GM12878 (cell line): ENCODE results near the gene KLF17. TPM values are rescaled to one million over a fixed set of nuclear protein-coding genes. Genes with fewer than 3 reads are reported as not detected.

Experiments
- ATAC-seq: fragments of 200-7000 bp; cut with Tn5 transposase; 3 replicates; pipeline ENCODE4 v1.9.1; 2020; ENCODE audit warnings: mild to moderate bottlenecking, moderate library complexity
- BruUV-seq: library from RNA; stranded (reverse); fragments of 400-500 nt; replicated peaks from 2 replicates; lab custom pipeline; 2021; lab: Mats Ljungman, UMichigan
- CTCF ChIA-PET: fragments of 300-600 bp; sonication (Branson Sonifier 250); formaldehyde crosslinking; extraction: SDS; loops from one replicate; lab custom pipeline; 2021; ENCODE audit warnings: inconsistent platforms; lab: Yijun Ruan, JAX
- POLR2A ChIA-PET: fragments of 350-600 bp; formaldehyde crosslinking; extraction: SDS; loops from one replicate; lab custom pipeline; 2021; ENCODE audit warnings: inconsistent platforms; lab: Charles Lee
- RAD21 ChIA-PET: fragments of 300-600 bp; sonication (Branson Sonifier 250); formaldehyde crosslinking; loops from one replicate; lab custom pipeline; 2023; ENCODE audit warnings: antibody characterized with exemption; ENCODE audit not compliant: unreplicated experiment; lab: Charles Lee
- SMC1A ChIA-PET: fragments of 300-600 bp; sonication (Branson Sonifier 250); formaldehyde crosslinking; loops from one replicate; lab custom pipeline; 2023; ENCODE audit not compliant: unreplicated experiment, uncharacterized antibody; lab: Charles Lee
- DNase-seq: peaks from one replicate; pipeline ENCODE4 v3.0.0-alpha.2; 2011; ENCODE audit warnings: low read depth, low spot score
- FAIRE-seq: peaks from 3 replicates; lab custom pipeline; 2011; peaks lifted over from hg19 to GRCh38; lab: Jason Lieb, UNC
- H2AFZ ChIP-seq: 2 replicates; pipeline ENCODE4 v1.6.0; 2011; ENCODE audit warnings: low read depth, low read length, control low read depth; ENCODE audit not compliant: control insufficient read depth
- H3K27ac ChIP-seq: 2 replicates; pipeline ENCODE4 v1.5.1; 2011; ENCODE audit warnings: control low read depth; ENCODE audit not compliant: control insufficient read depth, insufficient read depth
- H3K27me3 ChIP-seq, 2 experiments: replicated peaks in 1 of 2; 2 replicates each; pipeline versions ENCODE4 v1.6.0 to v1.6.1; 2011; ENCODE audit warnings: low read length in 1 of 2; ENCODE audit not compliant: control insufficient read depth in 2 of 2, insufficient read depth in 2 of 2
- H3K36me3 ChIP-seq, 2 experiments: 2 replicates each; pipeline ENCODE4 v1.5.1; 2011; ENCODE audit warnings: low read length in 1 of 2; ENCODE audit not compliant: control insufficient read depth in 2 of 2, insufficient read depth in 2 of 2
- H3K4me1 ChIP-seq: 2 replicates; pipeline ENCODE4 v1.6.1; 2011; ENCODE audit warnings: mild to moderate bottlenecking, low read length, moderate library complexity, mixed read lengths; ENCODE audit not compliant: control insufficient read depth, insufficient read depth
- H3K4me2 ChIP-seq: 2 replicates; pipeline ENCODE4 v1.6.0; 2011; ENCODE audit warnings: control low read depth; ENCODE audit not compliant: control insufficient read depth, insufficient read depth
- H3K4me3 ChIP-seq: fragments of 200-600 bp; sonication (generic); 2 replicates; pipeline ENCODE4 v1.5.1; 2016
- H3K79me2 ChIP-seq: 2 replicates; pipeline ENCODE4 v1.6.0; 2011; ENCODE audit warnings: low read length; ENCODE audit not compliant: control insufficient read depth, insufficient read depth
- H3K9ac ChIP-seq: 2 replicates; pipeline ENCODE4 v1.8.0; 2011; ENCODE audit warnings: low read length, control low read depth, mixed read lengths; ENCODE audit not compliant: control insufficient read depth, insufficient read depth
- H3K9me3 ChIP-seq: replicated peaks from 3 replicates; pipeline ENCODE4 v1.5.1; 2011; ENCODE audit warnings: mild to moderate bottlenecking, low read length; ENCODE audit not compliant: control insufficient read depth, insufficient read depth
- H4K20me1 ChIP-seq: 2 replicates; pipeline ENCODE4 v1.6.0; 2011; ENCODE audit not compliant: control insufficient read depth, insufficient read depth
- CBFB ChIP-seq: IDR thresholded peaks from 2 replicates; pipeline ENCODE4 v1.6.1; 2016; ENCODE audit warnings: antibody characterized with exemption, low read depth
- CHD1 ChIP-seq: IDR thresholded peaks from 2 replicates; pipeline ENCODE4 v1.6.1; 2012; ENCODE audit warnings: low read depth, low read length, improper control_type of control experiment
- CHD4 ChIP-seq: fragments of 200-600 bp; sonication (generic); IDR thresholded peaks from 2 replicates; pipeline ENCODE4 v1.6.1; 2016; ENCODE audit warnings: mild to moderate bottlenecking
- CUX1 ChIP-seq: IDR thresholded peaks from 2 replicates; pipeline ENCODE4 v1.6.1; 2012; ENCODE audit warnings: improper control_type of control experiment, low read depth, low read length; ENCODE audit not compliant: insufficient replicate concordance
- HDAC2 ChIP-seq: fragments of 200-600 bp; sonication (generic); IDR thresholded peaks from 2 replicates; pipeline ENCODE4 v1.6.1; 2017
- KDM1A ChIP-seq: fragments of 200-600 bp; sonication (generic); IDR thresholded peaks from 2 replicates; pipeline ENCODE4 v1.6.1; 2016; ENCODE audit warnings: borderline replicate concordance
- MTA3 ChIP-seq: IDR thresholded peaks from 2 replicates; pipeline ENCODE4 v1.6.1; 2012; ENCODE audit warnings: low read length, inconsistent platforms, borderline replicate concordance
- NFXL1 ChIP-seq: fragments of 450-650 bp; IDR thresholded peaks from 2 replicates; pipeline ENCODE4 v1.6.1; 2017; ENCODE audit warnings: antibody characterized with exemption, mild to moderate bottlenecking, borderline replicate concordance
- NR2C1 ChIP-seq: fragments of 450-650 bp; IDR thresholded peaks from 2 replicates; pipeline ENCODE4 v1.6.1; 2017; ENCODE audit warnings: antibody characterized with exemption, mild to moderate bottlenecking, moderate library complexity
- SUZ12 ChIP-seq: fragments of 200-600 bp; sonication (generic); IDR thresholded peaks from one replicate; pipeline ENCODE4 v1.6.1; 2018; ENCODE audit warnings: antibody characterized with exemption, mild to moderate bottlenecking; ENCODE audit not compliant: unreplicated experiment
- TCF3 ChIP-seq: IDR thresholded peaks from 2 replicates; pipeline ENCODE4 v1.6.1; 2012; ENCODE audit warnings: low read depth, mild to moderate bottlenecking, low read length, borderline replicate concordance; ENCODE audit not compliant: insufficient read depth
- TCF7 ChIP-seq: IDR thresholded peaks from 2 replicates; pipeline ENCODE4 v1.6.1; 2014; ENCODE audit warnings: antibody characterized with exemption, borderline replicate concordance
- WGBS: methylation state at CpG from one replicate; pipeline ENCODE4 v1.1.6; 2016; ENCODE audit warnings: low lambda C conversion rate; ENCODE audit not compliant: insufficient replicate concordance, insufficient coverage; ENCODE audit errors: missing lambda C conversion rate; 5-methylcytosine and 5-hydroxymethylcytosine counted together
- in situ Hi-C: fragments of 300-500 bp; cut with MboI; formaldehyde crosslinking; loops from 9 replicates; pipeline ENCODE4 v1.14.3; 2018; ENCODE audit warnings: mixed read lengths
- intact Hi-C: fragments of 100-400 bp; cut with micrococcal nuclease; formaldehyde crosslinking; loops from one replicate; pipeline ENCODE4 v1.14.2; 2022; ENCODE audit not compliant: unreplicated experiment
- polyA plus RNA-seq, 11 experiments: library from polyadenylated mRNA; depleted of rRNA in 4 of 11; unstranded in 6 of 11; stranded (reverse) in 5 of 11; fragments of >200 nt; fragmentation: Nextera tagmentation in 4 of 11; fragmentation: Illumina TruSeq in 1 of 11; extraction: Ambion mirVana in 4 of 11; extraction: Trizol in 1 of 11; gene quantifications; 1 replicate in 1 of 11; 2 replicates in 10 of 11; pipeline versions ENCODE4 v1.2.1 to v1.2.3, GENCODE V29; 2011 to 2016; ENCODE audit warnings: inconsistent platforms in 2 of 11, missing spikeins in 2 of 11, low read depth in 1 of 11
- total RNA-seq, 4 experiments: library from RNA; depleted of rRNA in 3 of 4; stranded (reverse); fragments of >200 nt in 3 of 4; fragmentation: Illumina TruSeq in 1 of 4; extraction: Trizol in 1 of 4; gene quantifications; 2 replicates each; pipeline versions ENCODE4 v1.2.1 to v1.2.3, GENCODE V29; 2013 to 2021

The KLF17 gene
- total and polyA plus RNA-seq, 10 of the 15 experiments (the other 5 are each of a cell fraction or from before 2014, with no cell fraction given), result not detected

GRCh38 chr1:44090429-44091252 lies 28.0 kb upstream of the KLF17 start:
- CTCF ChIA-PET, result interaction anchor here (0.8 to 1.5 kb wide), 6 partner anchors 10 to 376 kb away, joined by 3 read pairs; no protein-coding TSS in a partner anchor
- intact Hi-C loops, result loop anchor here (5.0 kb wide), 1 partner anchor 227 kb away; no protein-coding TSS in a partner anchor

GRCh38 chr1:44094047-44094446 lies 24.6 kb upstream of the KLF17 start:
- Histone ChIP-seq H3K27ac (no peak overlapping the region), H3K9ac (no peak overlapping the region), H2AFZ (no peak overlapping the region), H3K4me1 (no peaks in the 10 kb centered on the region), H3K9me3 (no peaks in the 10 kb centered on the region), H3K79me2 (no peaks in the 10 kb centered on the region), H3K36me3 (no peaks in the 10 kb centered on the region), H3K4me2 (no peak overlapping the region), H3K4me3 (no peak overlapping the region), H3K27me3 (no peaks in the 10 kb centered on the region), H4K20me1 (no peaks in the 10 kb centered on the region)
- no TSS peak for BruUV-seq
- ChIA-PET POLR2A (no interaction called here), RAD21 (interaction anchor here (1.0 kb wide), 1 partner anchor 119 kb away, joined by 3 read pairs; the partner anchor contains the start of gene DMAP1), CTCF (interaction anchor here (0.7 to 1.8 kb wide), 2 partner anchors 27 to 123 kb away, joined by 4 to 10 read pairs; no protein-coding TSS in a partner anchor), SMC1A (interaction anchor here (0.7 kb wide), 1 partner anchor 537 kb away, joined by 3 read pairs; no protein-coding TSS in a partner anchor)
- intact Hi-C loops (loop anchor here (5.0 kb wide), 1 partner anchor 223 kb away; no protein-coding TSS in a partner anchor), in situ Hi-C loops (no loop called here)
- FAIRE-seq (no peak), DNase-seq (no peak), ATAC-seq (no peak)
- 20% methylated on average over 2 of the region's 2 CpGs for WGBS
- TF ChIP-seq TCF7, result no peak
- TF ChIP-seq TCF3, result no peak
- TF ChIP-seq KDM1A, result no peak
- TF ChIP-seq CBFB, result no peak
- no peak for TF ChIP-seq CHD1
- no peak for TF ChIP-seq CUX1
- TF ChIP-seq NFXL1, result no peak
- no peak for TF ChIP-seq HDAC2

More at GRCh38 chr1:44090429-44091252, 28.0 kb upstream of the KLF17 start:
- 55% methylated on average over 10 of the region's 10 CpGs for WGBS
- ATAC-seq (no peak), DNase-seq (no peak), FAIRE-seq (no peak)
- H3K4me2 ChIP-seq, result no peak overlapping the region
- H3K9ac ChIP-seq, result no peak overlapping the region
- TF ChIP-seq CHD4 (no peak), MTA3 (no peak), NR2C1 (no peak), SUZ12 (no peak)
- H3K36me3 ChIP-seq, result no peaks in the 10 kb centered on the region
- RAD21 ChIA-PET, result interaction anchor here (1.1 to 1.6 kb wide), 3 partner anchors 20 to 127 kb away, joined by 3 to 4 read pairs (median 4); no protein-coding TSS in a partner anchor
- H3K79me2 ChIP-seq, result no peaks in the 10 kb centered on the region
- SMC1A ChIA-PET, result interaction anchor here (1.1 to 1.8 kb wide), 2 partner anchors 15 to 562 kb away, joined by 3 to 4 read pairs; no protein-coding TSS in a partner anchor
- BruUV-seq, result no TSS peak
- POLR2A ChIA-PET, result no interaction called here
- in situ Hi-C loops, result no loop called here
- no peaks in the 10 kb centered on the region for H4K20me1 ChIP-seq
- H3K27me3 ChIP-seq, result no peaks in the 10 kb centered on the region
- no peaks in the 10 kb centered on the region for H3K9me3 ChIP-seq
- no peaks in the 10 kb centered on the region for H3K4me1 ChIP-seq
- no peak overlapping the region for H3K4me3 ChIP-seq
- no peak overlapping the region for H2AFZ ChIP-seq
- no peak overlapping the region for H3K27ac ChIP-seq
